IMR-90 (cell line): ENCODE results near the gene SSU72.

Source experiments
- CTCF ChIP-seq: conservative IDR thresholded peaks from 2 replicates; pipeline ENCODE4 v1.5.1; 2012; ENCODE audit warnings: mild to moderate bottlenecking, low read depth, low read length, improper control_type of control experiment
- MXI1 ChIP-seq: IDR thresholded peaks from 2 replicates; pipeline ENCODE4 v1.6.1; 2012; ENCODE audit warnings: low read depth, mild to moderate bottlenecking, low read length, moderate library complexity, borderline replicate concordance
- POLR2A ChIP-seq: IDR thresholded peaks from 2 replicates; pipeline ENCODE4 v1.6.1; 2012; ENCODE audit warnings: mild to moderate bottlenecking, low read depth, low read length
- RAD21 ChIP-seq: IDR thresholded peaks from 2 replicates; pipeline ENCODE4 v1.6.1; 2012; ENCODE audit warnings: low read length, improper control_type of control experiment
- SMC3 ChIP-seq: fragments of 150-350 bp; IDR thresholded peaks from 2 replicates; pipeline ENCODE4 v1.6.1; 2016; ENCODE audit warnings: low read depth, mild to moderate bottlenecking, antibody characterized with exemption, low read length, moderate library complexity

- TF ChIP-seq CTCF (no peak), MXI1 (no peak), POLR2A (no peak), RAD21 (no peak), SMC3 (no peak)
Measured at GRCh38 chr1:1563688-1564087, 11.0 kb downstream of the SSU72 start.
